SK-N-SH treated with all-trans-retinoic acid at 6 μM for 48 hours (cell line): ENCODE results near the gene CCL23.

ENCODE experiments used
- ATAC-seq: fragments of 200-7000 bp; cut with Tn5 transposase; 3 replicates; pipeline ENCODE4 v1.9.1; 2020; ENCODE audit warnings: mild to moderate bottlenecking, moderate library complexity
- ARNTL ChIP-seq: fragments of 450-650 bp; formaldehyde crosslinking; IDR thresholded peaks from 2 replicates; pipeline ENCODE4 v1.5.0; 2020; ENCODE audit warnings: low read depth, mild to moderate bottlenecking, moderate library complexity, borderline replicate concordance
- BACH2 ChIP-seq: fragments of 250-450 bp; sonication (Bioruptor Pico); IDR thresholded peaks from 2 replicates; pipeline ENCODE4 v1.9.0; 2021; ENCODE audit warnings: mild to moderate bottlenecking, borderline replicate concordance
- CSDC2 ChIP-seq: fragments of 250-450 bp; sonication (Bioruptor Pico); IDR thresholded peaks from 2 replicates; pipeline ENCODE4 v1.5.0; 2020; ENCODE audit warnings: mild to moderate bottlenecking, moderate library complexity
- CSRNP3 ChIP-seq: fragments of 250-450 bp; sonication (Bioruptor Pico); IDR thresholded peaks from 2 replicates; pipeline ENCODE4 v1.5.1; 2021; ENCODE audit warnings: mild to moderate bottlenecking, moderate library complexity
- ESRRG ChIP-seq: fragments of 250-450 bp; sonication (Bioruptor Pico); IDR thresholded peaks from 2 replicates; pipeline ENCODE4 v1.6.1; 2021; ENCODE audit warnings: mild to moderate bottlenecking
- GLIS3 ChIP-seq: fragments of 250-450 bp; sonication (Bioruptor Pico); IDR thresholded peaks from 2 replicates; pipeline ENCODE4 v1.5.0; 2020; ENCODE audit warnings: mild to moderate bottlenecking, moderate library complexity
- ISL1 ChIP-seq: fragments of 250-450 bp; sonication (Bioruptor Pico); IDR thresholded peaks from 2 replicates; pipeline ENCODE4 v2.1.2; 2022; ENCODE audit warnings: mild to moderate bottlenecking, moderate library complexity
- OSR1 ChIP-seq: fragments of 250-450 bp; sonication (Bioruptor Pico); IDR thresholded peaks from 2 replicates; pipeline ENCODE4 v1.8.0; 2022; ENCODE audit warnings: moderate library complexity, mild to moderate bottlenecking, inconsistent platforms
- PATZ1 ChIP-seq: fragments of 250-450 bp; sonication (Bioruptor Pico); IDR thresholded peaks from 2 replicates; pipeline ENCODE4 v1.8.0; 2020; ENCODE audit warnings: mild to moderate bottlenecking, moderate library complexity, borderline replicate concordance
- POU6F1 ChIP-seq: fragments of 250-450 bp; sonication (Bioruptor Pico); IDR thresholded peaks from 2 replicates; pipeline ENCODE4 v1.8.0; 2021; ENCODE audit warnings: low read depth, mild to moderate bottlenecking, moderate library complexity, borderline replicate concordance
- PPARA ChIP-seq: fragments of 250-450 bp; sonication (Bioruptor Pico); IDR thresholded peaks from 2 replicates; pipeline ENCODE4 v1.5.0; 2020; ENCODE audit warnings: mild to moderate bottlenecking, borderline replicate concordance
- RARB ChIP-seq: fragments of 250-450 bp; sonication (Bioruptor Pico); IDR thresholded peaks from 2 replicates; pipeline ENCODE4 v1.8.0; 2021; ENCODE audit warnings: mild to moderate bottlenecking, moderate library complexity
- SNAI2 ChIP-seq: fragments of 250-450 bp; sonication (Bioruptor Pico); IDR thresholded peaks from 2 replicates; pipeline ENCODE4 v1.5.0; 2020; ENCODE audit warnings: mild to moderate bottlenecking, moderate library complexity
- TCF4 ChIP-seq: fragments of 250-450 bp; sonication (Bioruptor Pico); IDR thresholded peaks from 2 replicates; pipeline ENCODE4 v1.8.0; 2021; ENCODE audit warnings: mild to moderate bottlenecking, moderate library complexity, borderline replicate concordance
- TOX ChIP-seq: fragments of 250-450 bp; sonication (Bioruptor Pico); IDR thresholded peaks from 2 replicates; pipeline ENCODE4 v1.8.0; 2021; ENCODE audit warnings: mild to moderate bottlenecking, moderate library complexity, borderline replicate concordance
- TSHZ2 ChIP-seq: fragments of 250-450 bp; sonication (Bioruptor Pico); IDR thresholded peaks from 2 replicates; pipeline ENCODE4 v1.5.0; 2020; ENCODE audit warnings: mild to moderate bottlenecking, moderate library complexity
- ZC3H10 ChIP-seq: fragments of 250-450 bp; sonication (Bioruptor Pico); IDR thresholded peaks from 2 replicates; pipeline ENCODE4 v1.5.1; 2021; ENCODE audit warnings: mild to moderate bottlenecking, moderate library complexity
- ZFP3 ChIP-seq: fragments of 250-450 bp; sonication (Bioruptor Pico); IDR thresholded peaks from 2 replicates; pipeline ENCODE4 v1.5.0; 2020; ENCODE audit warnings: mild to moderate bottlenecking, moderate library complexity
- ZFP30 ChIP-seq: fragments of 450-650 bp; formaldehyde crosslinking; IDR thresholded peaks from 2 replicates; pipeline ENCODE4 v1.5.0; 2022; ENCODE audit warnings: mild to moderate bottlenecking, moderate library complexity
- ZNF565 ChIP-seq: fragments of 450-650 bp; formaldehyde crosslinking; conservative IDR thresholded peaks from 2 replicates; pipeline ENCODE4 v1.5.0; 2020; ENCODE audit warnings: low read depth, mild to moderate bottlenecking, moderate library complexity
- ZNF70 ChIP-seq: fragments of 450-650 bp; formaldehyde crosslinking; IDR thresholded peaks from 2 replicates; pipeline ENCODE4 v1.5.0; 2020; ENCODE audit warnings: mild to moderate bottlenecking, moderate library complexity
- ZNF8 ChIP-seq: fragments of 450-650 bp; formaldehyde crosslinking; IDR thresholded peaks from 2 replicates; pipeline ENCODE4 v1.5.0; 2020; ENCODE audit warnings: mild to moderate bottlenecking, moderate library complexity

CCL23 gene

GRCh38 chr17:35977509-35977908 is 40.3 kb downstream of the CCL23 start:
- TF ChIP-seq ZFP3 (CRISPR knock-in tag) = no peak
- TF ChIP-seq PPARA (CRISPR knock-in tag) = no peak
- TF ChIP-seq SNAI2 (CRISPR knock-in tag) = no peak
- no peak for TF ChIP-seq ZNF565 (CRISPR knock-in tag)
- no peak for TF ChIP-seq RARB (CRISPR knock-in tag)
- TF ChIP-seq, all 23 proteins: peak for 0
- ATAC-seq = no peak

- no peak for ATAC-seq
- TF ChIP-seq ZNF70 = no peak
- no peak for TF ChIP-seq GLIS3 (CRISPR knock-in tag)
- TF ChIP-seq CSDC2 (CRISPR knock-in tag) = no peak
- TF ChIP-seq RARB (CRISPR knock-in tag) = no peak
- TF ChIP-seq ESRRG (CRISPR knock-in tag) = no peak
- no peak for TF ChIP-seq ISL1 (CRISPR knock-in tag)
- no peak for TF ChIP-seq PATZ1 (CRISPR knock-in tag)
- no peak for TF ChIP-seq ZNF8
- no peak for TF ChIP-seq POU6F1
- TF ChIP-seq TSHZ2 (CRISPR knock-in tag) = no peak
- TF ChIP-seq TOX (CRISPR knock-in tag) = no peak
- TF ChIP-seq ZNF565 (CRISPR knock-in tag) = no peak
Measured at GRCh38 chr17:35973333-35974260, 44.2 kb downstream of the CCL23 start.

GRCh38 chr17:35972945-35973332 is 44.8 kb downstream of the CCL23 start:
- no peak for ATAC-seq

GRCh38 chr17:35972535-35972934 is 45.2 kb downstream of the CCL23 start:
- TF ChIP-seq ZNF565 (CRISPR knock-in tag) (no peak), RARB (CRISPR knock-in tag) (no peak), ZFP30 (CRISPR knock-in tag) (no peak), ZNF8 (no peak), OSR1 (CRISPR knock-in tag) (no peak), ZNF70 (no peak), BACH2 (CRISPR knock-in tag) (no peak), CSRNP3 (CRISPR knock-in tag) (no peak), PATZ1 (CRISPR knock-in tag) (no peak), PPARA (CRISPR knock-in tag) (no peak), ZC3H10 (CRISPR knock-in tag) (no peak), TSHZ2 (CRISPR knock-in tag) (no peak), TCF4 (CRISPR knock-in tag) (no peak), ZFP3 (CRISPR knock-in tag) (no peak), GLIS3 (CRISPR knock-in tag) (no peak), TOX (CRISPR knock-in tag) (no peak), CSDC2 (CRISPR knock-in tag) (no peak)
- no peak for ATAC-seq

More at GRCh38 chr17:35972945-35973332, 44.8 kb downstream of the CCL23 start:
- TF ChIP-seq ZC3H10 (CRISPR knock-in tag) = no peak
- TF ChIP-seq RARB (CRISPR knock-in tag) = no peak
- no peak for TF ChIP-seq CSDC2 (CRISPR knock-in tag)
- no peak for TF ChIP-seq ARNTL (CRISPR knock-in tag)
